ENCODE data around the gene EEFSEC.

EEFSEC gene

DNA sequence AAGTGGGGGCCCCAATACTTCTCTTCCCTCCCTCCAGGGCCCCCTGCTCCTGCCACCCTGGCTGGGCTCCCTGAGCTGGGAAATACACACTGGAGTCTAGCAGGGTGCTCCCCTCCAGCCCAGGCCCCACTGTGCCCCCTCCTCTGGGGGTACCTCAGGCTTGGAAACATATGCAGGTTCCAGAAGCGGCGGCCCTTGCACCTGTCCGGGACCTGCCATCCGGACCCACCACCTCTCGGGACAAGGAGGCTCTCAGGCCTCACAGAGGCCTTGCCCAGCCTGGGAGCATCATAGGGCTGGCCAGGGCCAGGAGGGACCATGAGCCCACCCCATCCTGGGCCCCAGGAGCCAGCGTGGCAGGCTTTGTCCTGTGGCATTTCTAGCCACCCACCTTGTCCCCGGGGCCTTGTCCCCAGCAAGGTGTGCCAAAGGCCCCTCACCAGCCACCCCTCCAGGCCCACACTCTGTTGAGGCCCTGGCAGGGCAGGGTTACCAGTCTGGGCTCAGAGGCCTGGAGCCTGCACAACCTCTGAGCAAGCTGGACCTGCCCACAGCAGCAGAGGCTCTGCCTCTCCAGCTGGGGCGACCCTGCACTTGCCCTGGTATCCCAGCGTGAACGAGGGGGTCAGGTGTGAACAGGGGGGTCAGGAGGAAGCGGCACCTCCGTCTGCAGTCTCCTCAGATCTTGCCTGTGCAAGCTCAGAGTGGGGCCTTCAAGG lies 267.6 kb downstream of the EEFSEC start:
- no peak for DNase-seq

- no peak for DNase-seq
Measured at GRCh38 chr3:128421439-128421836, 268.2 kb downstream of the EEFSEC start.

DNA sequence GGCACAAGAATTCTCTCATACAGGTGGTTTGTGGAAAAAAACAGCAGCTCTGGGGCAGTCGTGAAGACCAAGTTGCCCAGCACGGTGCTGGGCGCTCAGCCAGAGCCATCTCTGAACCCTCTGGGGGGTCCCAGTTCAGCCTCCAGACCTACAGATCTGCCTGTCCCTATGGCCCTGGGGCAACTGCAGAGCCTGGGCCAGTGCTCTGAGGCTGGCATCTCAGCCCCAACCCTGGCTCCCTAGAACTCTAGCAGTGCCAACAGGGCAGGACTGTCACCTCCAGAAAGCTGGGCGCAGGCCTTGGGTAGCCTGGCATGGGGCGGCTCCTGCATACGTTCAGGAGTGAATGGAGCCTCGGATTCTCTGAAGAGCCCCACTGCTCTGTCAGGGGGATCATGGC lies 268.7 kb downstream of the EEFSEC start:
- DNase-seq = no peak

DNA sequence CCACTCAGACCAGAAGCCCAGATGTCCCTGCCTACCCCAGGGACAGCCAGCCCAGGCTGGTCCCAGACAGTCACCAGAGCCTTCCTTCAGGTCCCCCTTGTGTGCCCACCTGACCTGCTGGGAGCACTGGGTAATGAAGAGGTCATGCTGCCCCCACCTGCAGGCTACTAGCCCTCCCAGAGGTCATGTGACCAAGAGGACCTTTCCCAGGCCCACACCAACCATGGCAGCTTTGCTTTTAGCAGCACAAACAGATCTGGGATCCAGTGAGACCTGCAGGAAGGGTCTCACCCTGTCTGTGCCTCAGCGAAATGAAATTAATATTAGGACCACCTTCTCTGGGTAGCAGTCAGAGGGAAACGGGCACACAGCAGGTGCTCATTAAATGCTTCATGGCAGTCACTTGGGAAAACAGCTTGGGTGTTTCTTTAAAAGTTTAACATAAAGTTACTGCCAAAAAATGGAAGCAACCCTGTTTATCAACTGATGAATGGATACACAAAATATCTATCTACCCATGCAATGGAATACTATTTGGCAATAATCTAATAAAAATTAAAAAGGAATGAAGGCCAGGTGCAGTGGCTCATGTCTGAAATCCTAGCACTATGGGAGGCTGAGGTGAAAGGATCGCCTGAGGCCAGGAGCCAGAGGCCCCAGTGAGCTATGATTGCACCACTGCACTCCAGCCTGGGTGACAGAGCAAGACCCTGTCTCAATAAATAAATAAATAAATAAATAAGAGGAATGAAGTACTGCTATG lies 269.7 kb downstream of the EEFSEC start:
- DNase-seq = no peak

DNA sequence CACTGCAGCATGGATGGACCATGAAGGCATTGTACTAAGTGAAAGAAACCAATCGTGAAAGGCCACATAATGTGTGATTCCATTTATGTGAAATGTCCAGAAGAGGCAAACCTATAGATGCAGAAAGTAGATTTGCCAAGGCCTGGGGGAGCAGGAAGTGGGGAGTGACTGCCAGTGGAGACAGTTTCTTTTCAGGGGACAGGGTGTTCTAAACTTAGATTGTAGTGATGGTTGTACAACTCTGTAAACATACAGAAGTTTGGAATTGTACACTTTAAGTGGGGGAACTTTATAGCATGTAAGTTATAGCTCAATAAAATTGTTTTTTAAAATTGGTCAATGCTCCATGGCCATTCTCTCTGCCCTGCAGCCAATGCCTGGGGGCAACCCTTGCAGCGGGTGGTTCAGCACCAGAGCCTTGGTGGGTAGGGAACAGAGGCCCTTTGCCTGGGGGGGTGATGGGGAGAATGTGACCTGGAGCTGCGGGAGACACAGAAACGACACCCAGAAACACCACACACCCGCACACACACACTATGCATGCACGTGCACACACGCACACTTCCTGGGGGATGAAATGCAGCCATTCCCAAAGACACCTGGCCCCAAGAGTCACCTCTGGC lies 270.4 kb downstream of the EEFSEC start:
- no peak for DNase-seq

DNA sequence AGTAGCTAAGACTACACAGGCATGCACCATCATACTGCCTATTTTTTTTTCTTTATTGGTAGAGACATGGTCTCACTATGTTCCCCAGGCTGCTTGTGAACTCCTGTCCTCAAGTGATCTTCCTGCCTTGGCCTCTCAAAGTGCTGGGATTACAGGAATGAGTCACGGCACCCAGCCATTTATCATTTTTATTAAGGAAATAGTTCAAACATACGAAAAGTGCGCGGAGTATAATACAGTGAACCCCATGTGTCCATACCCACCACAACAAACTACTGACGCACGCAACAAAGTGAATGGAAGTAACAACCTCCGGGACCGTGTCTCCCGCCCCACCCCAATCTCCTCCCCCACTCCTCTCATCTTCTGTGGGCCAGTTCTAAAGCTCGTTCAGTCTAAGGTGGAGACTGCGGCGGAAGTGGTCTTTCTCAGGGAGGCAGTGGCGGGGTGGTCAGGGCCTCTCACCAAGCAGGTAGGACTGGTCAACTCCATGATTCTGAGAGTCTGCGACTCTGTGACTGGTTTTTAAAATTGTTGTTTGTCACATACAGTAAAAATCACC lies 271.3 kb downstream of the EEFSEC start:
- no peak for DNase-seq

GRCh38 chr3:128425142-128425845 lies 272.0 kb downstream of the EEFSEC start:
- no peak for DNase-seq

DNA sequence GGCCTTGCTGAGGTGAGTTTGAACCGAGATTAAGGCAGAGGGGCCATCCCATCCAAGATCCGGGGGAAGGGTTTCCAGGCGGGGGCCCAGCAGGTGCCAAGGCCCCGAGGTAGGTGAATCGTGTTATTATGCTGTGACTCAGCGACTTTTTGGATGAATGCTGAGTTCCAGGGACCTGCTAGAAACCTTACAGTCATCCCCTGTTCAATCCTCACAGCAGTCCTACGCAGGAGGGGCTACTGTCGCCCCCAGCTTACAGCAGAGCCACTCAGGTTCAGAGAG lies 272.5 kb downstream of the EEFSEC start:
- no peak for DNase-seq

DNA sequence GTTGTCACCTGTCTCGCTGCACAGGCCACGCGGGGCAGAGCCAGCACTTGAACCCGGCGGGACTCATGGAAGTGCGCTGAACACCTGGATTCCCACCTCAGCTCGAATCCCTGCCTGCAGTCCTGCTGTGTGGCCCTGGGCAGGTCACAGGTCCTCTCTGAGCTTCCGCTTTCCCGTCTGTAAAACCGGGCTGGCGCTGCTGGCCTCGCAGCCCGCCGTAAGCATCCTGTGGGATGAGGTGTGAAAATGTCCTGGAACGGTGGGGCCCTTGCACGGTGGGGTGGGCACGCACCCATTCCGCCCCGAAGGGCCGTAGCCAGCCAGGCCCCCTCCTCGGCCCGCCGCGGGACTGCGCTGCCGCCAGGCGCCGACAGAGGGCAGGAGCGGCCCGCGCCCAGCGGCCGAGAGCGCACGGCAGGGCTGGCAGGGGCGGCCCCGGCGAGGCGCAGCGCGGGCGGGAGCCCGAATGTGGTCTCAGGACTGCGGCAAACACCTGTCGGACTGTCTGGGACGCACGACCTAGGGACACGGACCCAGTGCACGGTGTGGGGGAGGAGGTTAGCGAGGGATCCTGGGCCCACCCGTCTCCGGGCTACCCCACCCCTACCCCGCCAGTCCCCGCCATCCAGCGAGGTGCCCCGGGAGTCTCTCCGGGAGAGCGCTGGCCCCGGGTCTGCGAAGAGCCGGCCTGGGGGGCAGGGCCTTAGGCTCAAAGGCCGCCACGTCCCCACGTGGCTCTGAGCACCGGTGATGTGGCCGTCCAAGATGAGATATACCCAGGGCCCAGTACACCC lies 273.0 kb downstream of the EEFSEC start:
- DNase-seq = peak; percentile 61

DNA sequence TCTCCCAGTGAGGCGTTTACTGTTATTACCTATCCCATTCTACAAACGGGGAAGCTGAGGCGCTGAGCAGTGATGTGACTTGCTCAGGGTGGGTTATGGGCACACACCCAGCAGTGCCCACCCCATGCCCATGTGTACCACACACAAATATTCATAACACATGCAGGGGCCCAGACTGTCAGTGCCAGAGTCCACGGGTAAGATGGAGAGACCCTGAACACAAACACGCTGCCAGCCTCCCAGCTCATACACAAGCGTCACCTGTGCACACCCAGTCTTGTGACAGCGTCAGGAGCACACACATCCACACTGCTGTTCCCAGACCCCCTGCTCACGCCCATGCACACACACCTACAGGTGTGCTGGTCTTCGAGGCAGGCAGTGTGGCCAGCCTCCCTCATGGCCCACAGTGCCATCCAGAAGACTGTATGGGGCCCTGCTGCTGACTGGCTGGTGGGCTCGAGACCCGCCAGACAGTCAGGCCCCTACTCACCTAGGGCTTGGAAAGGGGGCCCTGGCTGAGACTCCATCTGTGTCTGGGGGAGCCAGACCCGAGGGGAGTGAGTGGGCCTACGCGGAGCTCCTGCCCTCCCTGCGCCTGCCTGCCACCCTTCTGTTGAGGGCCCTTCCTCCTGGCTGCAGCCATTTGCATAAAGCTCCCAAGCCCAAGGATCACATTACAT lies 274.0 kb downstream of the EEFSEC start:
- no peak for DNase-seq

DNA sequence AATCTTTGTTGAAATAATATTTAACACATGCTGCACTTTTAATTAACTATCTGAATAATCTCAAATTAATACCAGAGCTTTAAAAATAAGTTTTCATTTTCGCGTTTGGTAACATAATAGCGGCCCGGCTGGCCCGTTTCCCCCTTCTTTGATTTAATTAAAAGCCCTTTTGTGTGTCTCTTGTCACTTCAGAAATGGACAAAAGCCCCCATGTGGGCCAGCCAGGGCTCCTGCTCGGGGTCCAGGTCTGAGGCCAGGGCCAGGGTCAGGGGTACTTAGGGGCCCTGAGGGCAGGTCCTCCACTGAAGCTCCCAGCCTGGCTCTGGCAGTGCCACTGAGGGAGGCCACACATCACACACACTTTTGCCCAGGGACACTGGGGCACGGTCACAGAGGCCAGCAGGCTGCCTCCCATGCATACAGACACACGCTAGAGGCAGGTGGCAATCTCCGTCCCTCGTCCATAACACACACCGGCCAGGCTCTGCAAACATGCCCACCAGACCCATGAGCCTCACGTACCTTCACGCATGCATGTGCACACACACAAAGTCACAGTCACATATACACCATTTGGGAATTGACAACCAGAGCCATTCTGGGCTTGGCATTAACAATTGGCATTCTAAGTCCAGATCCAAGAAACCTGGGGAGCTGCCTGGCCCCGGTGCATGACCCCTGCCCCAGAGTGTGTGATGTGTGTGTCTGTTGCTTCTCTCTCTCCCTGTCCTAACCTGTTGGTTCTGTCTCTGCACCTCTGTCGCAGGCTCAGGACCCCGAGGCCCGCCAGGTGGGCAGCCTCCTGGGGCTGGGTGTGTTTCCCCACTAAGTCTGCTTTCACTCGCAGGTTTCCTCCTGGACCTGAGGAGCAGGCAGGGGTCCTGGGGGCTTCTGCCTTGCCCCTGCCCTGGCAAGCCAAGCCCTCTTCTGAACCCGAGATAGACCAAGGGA lies 274.9 kb downstream of the EEFSEC start:
- no peak for DNase-seq

DNA sequence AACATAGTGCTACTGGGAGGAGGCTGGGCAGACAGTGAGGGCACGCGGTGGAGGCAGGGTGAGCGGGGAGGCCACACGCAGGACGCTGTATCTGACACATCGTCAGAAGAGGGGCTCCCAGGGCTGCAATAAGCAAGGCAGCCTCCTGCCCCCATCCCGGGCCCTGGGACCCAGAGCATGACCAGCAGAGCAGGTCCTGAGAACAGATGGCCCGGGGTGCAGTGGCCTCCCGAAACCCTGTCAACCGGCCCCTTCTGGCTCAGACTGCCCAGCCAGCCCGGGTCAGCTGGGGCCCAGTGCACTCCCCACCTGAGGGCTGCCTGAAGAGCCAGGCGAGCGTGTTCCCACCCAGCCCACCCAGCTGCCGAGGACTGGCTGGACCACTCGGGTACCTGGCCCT lies 276.0 kb downstream of the EEFSEC start:
- DNase-seq = no peak

GRCh38 chr3:128429751-128430150 lies 276.5 kb downstream of the EEFSEC start:
- DNase-seq = no peak

GRCh38 chr3:128430301-128430700 lies 277.0 kb downstream of the EEFSEC start:
- no peak for DNase-seq

DNA sequence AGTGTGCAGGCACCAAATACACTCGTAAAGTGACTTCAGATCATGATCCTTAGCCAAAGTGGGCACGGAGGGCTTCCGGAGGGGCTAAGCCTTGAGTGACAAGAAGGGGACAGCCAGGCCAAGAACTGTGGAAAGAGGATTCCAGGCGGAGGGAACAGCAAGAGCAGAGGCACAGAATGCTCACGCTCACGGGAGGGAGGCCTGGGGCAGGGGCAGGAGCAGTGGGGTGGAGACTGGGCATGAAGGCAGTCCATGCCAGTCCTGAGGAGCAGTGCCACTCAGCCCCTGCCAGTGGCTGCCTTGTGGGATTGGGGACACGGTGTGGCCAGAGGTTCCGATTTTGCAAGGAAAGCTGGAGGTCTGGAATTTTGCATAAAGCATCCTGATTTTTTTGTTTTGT lies 277.4 kb downstream of the EEFSEC start:
- no peak for DNase-seq

DNA sequence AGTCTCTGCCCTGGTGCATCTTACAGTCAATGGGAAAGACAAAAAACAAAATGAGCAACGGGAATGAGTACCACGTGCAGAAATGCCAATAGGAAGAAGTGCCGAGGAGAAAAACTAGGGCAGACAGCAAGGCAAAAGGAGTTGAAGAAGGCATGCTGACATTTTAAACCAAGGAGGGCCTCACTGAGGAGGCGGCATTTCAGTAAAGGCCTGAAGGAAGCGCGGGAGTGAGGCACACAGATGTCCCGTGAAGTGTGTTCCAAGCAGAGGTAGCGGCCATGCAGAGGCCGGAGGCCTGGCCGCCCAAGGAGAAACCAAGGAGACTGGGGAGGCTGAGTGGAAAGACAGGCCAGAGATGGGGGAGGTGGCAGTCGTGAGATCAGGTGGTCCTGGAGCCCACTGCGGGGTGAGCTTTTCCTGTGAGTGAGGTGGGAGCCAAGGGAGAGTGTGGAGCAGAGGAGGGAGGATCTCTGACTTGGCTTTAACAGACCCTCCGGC lies 278.6 kb downstream of the EEFSEC start:
- no peak for DNase-seq

DNA sequence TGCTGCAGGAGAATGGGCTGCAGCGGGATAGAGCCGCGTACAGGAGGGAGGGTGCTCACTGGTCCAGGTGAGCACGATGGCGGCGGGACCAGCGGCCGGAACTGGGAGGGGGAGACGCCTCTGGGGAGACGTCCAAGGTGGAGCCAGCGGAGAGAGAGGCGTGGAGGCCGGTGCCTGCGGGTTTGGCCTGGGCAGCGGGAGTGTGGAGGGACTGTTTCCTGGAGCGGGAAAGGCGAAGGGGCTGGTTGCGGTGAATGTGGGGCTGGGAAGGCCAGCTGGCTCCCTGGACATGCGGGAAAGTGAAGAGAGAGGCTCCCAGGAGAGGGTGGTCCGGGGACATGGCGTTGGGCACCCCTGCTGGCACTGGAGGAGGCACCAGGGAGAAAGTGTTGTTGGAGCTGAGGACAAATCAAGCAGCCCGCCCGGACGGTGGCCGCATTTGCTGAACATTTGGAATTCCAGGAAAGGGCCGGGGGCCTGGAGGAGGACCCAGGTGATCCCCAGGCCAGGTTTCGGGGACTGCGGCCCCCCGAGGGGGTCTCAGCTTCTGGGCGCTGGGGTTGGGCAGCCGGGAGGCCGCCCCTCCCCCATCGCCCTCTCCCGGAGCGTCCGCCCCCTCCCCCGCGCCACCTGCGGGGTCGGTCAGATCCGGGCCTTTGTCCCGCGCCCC lies 279.2 kb downstream of the EEFSEC start:
- DNase-seq = no peak

- no peak for DNase-seq
Measured at GRCh38 chr3:128432971-128433836, 279.9 kb downstream of the EEFSEC start.

DNA sequence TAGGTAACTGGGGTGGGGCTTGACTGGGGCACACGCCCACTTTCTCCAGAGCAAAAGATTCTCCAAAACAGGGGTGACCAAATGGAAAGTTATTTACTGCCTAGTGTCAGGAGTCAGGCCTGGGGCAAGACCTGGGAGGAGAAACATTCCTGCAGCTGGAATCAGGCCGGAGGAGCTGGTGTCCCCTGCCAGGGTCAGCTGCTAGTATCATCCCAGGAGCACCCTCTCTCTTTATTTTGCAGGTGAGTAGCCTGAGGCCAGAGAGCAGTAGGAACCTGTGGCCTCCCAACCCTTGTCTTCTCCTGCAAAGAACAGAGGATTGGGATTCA lies 280.5 kb downstream of the EEFSEC start:
- DNase-seq = no peak

Measured in activated naive CD4-positive, alpha-beta T cell treated with anti-CD3 and anti-CD28 coated beads, Interleukin-2, amount 50 U/mL, for 16 hours (primary cell).